ENCODE data around the gene GRIK2. TPM values are rescaled to one million over a fixed set of nuclear protein-coding genes. Genes with fewer than 3 reads are reported as not detected.

Gene GRIK2
- polyA plus RNA-seq, 1 experiment = 12.8 TPM

DNA sequence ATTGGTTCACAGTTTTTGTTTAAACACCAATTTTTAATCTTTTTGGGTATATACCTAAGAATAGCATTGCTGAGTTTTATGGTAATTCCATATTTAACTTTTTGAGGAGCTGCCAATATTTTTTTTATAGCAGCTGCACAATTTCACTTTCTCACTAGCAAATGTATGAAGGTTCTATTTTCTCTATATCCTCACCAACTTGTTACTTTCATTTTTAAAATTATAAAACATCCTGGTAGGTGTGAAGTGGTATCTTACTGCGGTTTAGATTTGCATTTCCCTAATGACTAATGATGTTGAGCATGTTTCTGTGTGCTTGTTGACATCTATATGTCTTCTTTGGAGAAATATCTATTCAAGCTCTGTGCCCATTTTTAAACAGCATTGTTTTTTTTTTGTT, 452.1 kb downstream of the GRIK2 start:
- Histone ChIP-seq H3K9me3 (ENCODE audit: control insufficient read depth, insufficient read depth, low read length) (no peaks in the 10 kb centered on the region), H3K4me3 (ENCODE audit: low read depth, low read length) (no peak overlapping the region), H3K27ac (ENCODE audit: low read depth, low read length) (no peak overlapping the region), H3K27me3 (ENCODE audit: control insufficient read depth, insufficient read depth, low read length) (no peaks in the 10 kb centered on the region)
- no peak for DNase-seq (ENCODE audit: low read depth, low spot score)
- POLR2A ChIA-PET = no interaction called here
- TF ChIP-seq, protein P1, sequence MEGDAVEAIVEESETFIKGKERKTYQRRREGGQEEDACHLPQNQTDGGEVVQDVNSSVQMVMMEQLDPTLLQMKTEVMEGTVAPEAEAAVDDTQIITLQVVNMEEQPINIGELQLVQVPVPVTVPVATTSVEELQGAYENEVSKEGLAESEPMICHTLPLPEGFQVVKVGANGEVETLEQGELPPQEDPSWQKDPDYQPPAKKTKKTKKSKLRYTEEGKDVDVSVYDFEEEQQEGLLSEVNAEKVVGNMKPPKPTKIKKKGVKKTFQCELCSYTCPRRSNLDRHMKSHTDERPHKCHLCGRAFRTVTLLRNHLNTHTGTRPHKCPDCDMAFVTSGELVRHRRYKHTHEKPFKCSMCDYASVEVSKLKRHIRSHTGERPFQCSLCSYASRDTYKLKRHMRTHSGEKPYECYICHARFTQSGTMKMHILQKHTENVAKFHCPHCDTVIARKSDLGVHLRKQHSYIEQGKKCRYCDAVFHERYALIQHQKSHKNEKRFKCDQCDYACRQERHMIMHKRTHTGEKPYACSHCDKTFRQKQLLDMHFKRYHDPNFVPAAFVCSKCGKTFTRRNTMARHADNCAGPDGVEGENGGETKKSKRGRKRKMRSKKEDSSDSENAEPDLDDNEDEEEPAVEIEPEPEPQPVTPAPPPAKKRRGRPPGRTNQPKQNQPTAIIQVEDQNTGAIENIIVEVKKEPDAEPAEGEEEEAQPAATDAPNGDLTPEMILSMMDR (IDR thresholded peaks at IDR 0.05; ENCODE audit: low read depth, low read length) = no peak
- CTCF ChIA-PET = no interaction called here

DNA sequence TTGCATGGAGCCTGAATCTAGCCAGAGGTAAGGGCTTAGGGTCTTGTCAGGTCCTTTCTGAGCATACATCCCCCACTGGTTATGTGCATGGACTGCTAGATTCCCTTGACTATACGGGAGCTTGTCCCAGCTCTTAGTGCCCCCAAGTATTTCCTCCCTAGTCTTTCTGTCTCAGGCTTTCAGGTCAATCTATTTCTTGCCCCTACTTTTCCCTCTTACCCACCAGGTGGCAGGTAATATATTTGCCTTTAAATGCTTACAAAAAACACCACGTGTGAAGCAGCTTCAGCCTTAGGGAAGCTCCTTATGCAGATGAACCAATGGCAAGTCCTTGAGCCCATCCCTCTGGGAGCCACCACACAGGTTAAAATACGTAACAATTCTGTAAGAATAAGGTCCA, 454.2 kb downstream of the GRIK2 start:
- H3K4me3 ChIP-seq (ENCODE audit: low read depth, low read length) = no peak overlapping the region
- H3K27me3 ChIP-seq (ENCODE audit: control insufficient read depth, insufficient read depth, low read length) = no peaks in the 10 kb centered on the region
- TF ChIP-seq, protein P1 (IDR thresholded peaks at IDR 0.05; ENCODE audit: low read depth, low read length) = no peak
- no peak overlapping the region for H3K27ac ChIP-seq (ENCODE audit: low read depth, low read length)
- no peak for DNase-seq (ENCODE audit: low read depth, low spot score)
- POLR2A ChIA-PET = no interaction called here
- CTCF ChIA-PET = no interaction called here
- no peaks in the 10 kb centered on the region for H3K9me3 ChIP-seq (ENCODE audit: control insufficient read depth, insufficient read depth, low read length)

DNA sequence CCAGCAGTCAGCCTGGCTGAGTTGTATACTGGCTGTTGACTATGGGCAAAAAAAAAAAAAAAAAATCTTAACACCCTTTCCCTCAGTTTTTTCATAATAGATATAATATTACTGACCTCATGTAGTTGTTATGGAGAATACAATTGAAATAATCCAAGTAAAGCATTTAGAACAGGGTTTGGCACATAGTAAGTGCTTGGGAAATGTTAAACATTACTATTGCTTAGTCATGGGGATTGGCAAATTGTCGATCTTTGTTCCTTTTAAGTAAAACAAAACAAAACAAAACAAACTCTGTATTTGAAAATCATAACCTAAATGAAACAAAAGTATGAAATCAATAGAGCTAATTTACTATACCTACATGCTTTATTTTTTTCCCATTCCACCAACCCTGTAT, 458.4 kb downstream of the GRIK2 start:
- CTCF ChIA-PET = no interaction called here
- H3K4me3 ChIP-seq (ENCODE audit: low read depth, low read length) = no peak overlapping the region
- TF ChIP-seq, protein P1 (IDR thresholded peaks at IDR 0.05; ENCODE audit: low read depth, low read length) = no peak
- DNase-seq (ENCODE audit: low read depth, low spot score) = no peak
- POLR2A ChIA-PET = interaction anchor here (0.7 kb wide), 1 partner anchor 110 kb away, joined by 4 read pairs; no protein-coding TSS in a partner anchor
- H3K27me3 ChIP-seq (ENCODE audit: control insufficient read depth, insufficient read depth, low read length) = no peaks in the 10 kb centered on the region
- no peaks in the 10 kb centered on the region for H3K9me3 ChIP-seq (ENCODE audit: control insufficient read depth, insufficient read depth, low read length)
- no peak overlapping the region for H3K27ac ChIP-seq (ENCODE audit: low read depth, low read length)

DNA sequence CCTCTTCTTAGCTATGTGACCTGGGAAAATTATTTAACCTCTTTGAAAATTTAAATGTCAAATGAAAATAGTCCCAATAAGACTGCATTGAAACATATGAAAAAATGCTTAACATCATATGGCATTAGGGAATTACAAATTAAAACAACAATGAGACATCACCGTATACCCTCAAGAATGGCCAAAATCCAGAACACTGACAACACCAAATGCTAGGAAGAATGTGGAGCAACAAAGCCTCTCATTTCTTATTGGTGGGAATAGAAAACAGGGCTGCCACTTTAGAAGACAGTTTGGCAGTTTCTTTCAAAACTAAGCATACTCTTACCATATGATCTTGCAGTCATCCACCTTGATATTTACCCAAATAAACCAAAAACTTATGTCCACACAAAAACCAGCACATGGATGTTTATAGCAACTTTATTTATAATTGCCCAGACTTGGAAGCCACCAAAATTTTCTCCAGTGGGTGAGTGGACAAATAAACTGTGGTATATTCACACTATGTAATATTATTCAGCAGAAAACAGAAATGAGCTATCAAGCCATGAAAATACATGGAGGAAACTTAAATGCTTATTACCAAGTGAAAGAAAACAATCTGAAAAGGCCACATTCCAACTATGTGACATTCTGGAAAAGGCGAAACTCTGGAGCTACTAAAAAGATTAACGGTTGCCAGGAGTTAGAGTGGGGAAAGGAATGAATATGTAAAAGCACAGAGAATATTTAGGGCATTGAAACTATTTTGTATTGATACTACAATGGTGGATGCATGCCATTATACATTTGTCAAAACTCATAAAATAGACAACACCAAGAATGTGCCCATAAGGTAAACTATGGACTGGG, 459.9 kb downstream of the GRIK2 start:
- DNase-seq (ENCODE audit: low read depth, low spot score) = no peak
- POLR2A ChIA-PET = no interaction called here
- Histone ChIP-seq H3K4me3 (ENCODE audit: low read depth, low read length) (no peak overlapping the region), H3K27me3 (ENCODE audit: control insufficient read depth, insufficient read depth, low read length) (no peaks in the 10 kb centered on the region), H3K27ac (ENCODE audit: low read depth, low read length) (no peak overlapping the region), H3K9me3 (ENCODE audit: control insufficient read depth, insufficient read depth, low read length) (no peaks in the 10 kb centered on the region)
- TF ChIP-seq, protein P1 (IDR thresholded peaks at IDR 0.05; ENCODE audit: low read depth, low read length) = no peak
- CTCF ChIA-PET = interaction anchor here (1.1 kb wide), 1 partner anchor 458 kb away, joined by 3 read pairs; no protein-coding TSS in a partner anchor

DNA sequence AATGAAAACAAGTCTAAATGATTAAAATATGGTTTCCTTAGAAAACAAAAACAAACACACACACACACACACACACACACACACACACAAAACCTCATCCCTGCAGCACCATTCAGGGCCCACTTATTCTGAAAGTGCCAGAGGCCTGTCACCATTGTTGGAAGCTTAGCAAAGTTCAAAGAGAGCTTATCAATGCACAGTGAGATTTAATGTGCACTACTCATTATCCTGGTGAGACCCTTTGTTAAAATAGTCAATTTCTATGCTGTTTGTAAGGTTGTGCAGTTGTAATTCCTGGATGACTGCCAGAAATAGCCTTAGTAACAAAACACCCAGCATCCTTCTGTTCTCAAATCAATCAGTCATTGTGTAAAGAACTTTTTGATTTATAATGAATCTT, 482.9 kb downstream of the GRIK2 start:
- H3K4me3 ChIP-seq (ENCODE audit: low read depth, low read length) = no peak overlapping the region
- TF ChIP-seq, protein P1 (IDR thresholded peaks at IDR 0.05; ENCODE audit: low read depth, low read length) = no peak
- DNase-seq (ENCODE audit: low read depth, low spot score) = no peak
- no peak overlapping the region for H3K27ac ChIP-seq (ENCODE audit: low read depth, low read length)
- no peaks in the 10 kb centered on the region for H3K27me3 ChIP-seq (ENCODE audit: control insufficient read depth, insufficient read depth, low read length)
- ChIA-PET POLR2A (no interaction called here), CTCF (interaction anchor here (0.6 kb wide), 1 partner anchor 20 kb away, joined by 4 read pairs; no protein-coding TSS in a partner anchor)
- no peaks in the 10 kb centered on the region for H3K9me3 ChIP-seq (ENCODE audit: control insufficient read depth, insufficient read depth, low read length)
